ENCODE measurements around the gene ZBTB22. TPM values are rescaled to one million over a fixed set of nuclear protein-coding genes. Genes with fewer than 3 reads are reported as not detected.

ZBTB22 gene
- total and polyA plus RNA-seq, 4 donors: 1.6 to 7.8 (median 4.7) TPM

DNA sequence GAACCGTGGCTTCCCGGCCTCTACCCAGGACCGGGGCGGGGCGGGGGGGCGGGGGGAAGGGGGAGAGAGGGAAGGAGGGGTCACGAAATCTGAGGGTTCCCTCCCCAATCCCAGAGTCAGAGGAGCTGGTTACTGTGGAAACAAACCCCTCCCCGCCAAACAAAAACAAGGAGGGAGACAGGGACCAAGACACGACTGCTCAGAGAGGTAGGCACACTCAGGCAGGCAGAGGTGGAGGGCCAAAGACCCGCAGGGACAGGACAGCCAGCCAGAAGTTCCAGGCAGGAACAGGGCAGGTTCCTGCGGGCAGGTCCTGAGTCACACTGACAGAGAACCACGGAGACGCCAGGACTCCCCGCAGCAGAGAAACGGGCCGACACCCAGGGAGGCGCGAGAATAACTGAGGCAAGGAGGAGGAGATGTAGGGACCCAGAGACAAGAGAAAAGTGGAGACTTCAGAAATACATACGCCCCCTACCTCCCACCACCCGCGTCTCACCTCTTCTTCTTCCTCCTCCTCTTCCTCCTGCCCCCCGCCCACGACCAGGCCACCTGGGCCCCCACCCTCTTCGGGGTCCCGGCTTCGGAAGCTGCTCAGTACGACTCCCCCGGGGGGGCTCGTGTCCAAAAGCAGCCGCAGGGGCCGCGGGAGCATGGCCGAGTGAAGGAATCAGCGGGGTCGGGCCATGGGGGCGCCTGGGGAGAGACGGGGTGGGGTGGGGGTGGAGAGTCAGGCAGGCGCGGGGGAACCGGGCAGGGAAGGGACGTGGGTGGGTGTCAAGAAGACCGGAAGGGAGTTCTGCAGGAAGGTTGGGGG, 19.4 kb downstream of the ZBTB22 start:
- WGBS: 1% methylated on average over 42 of the region's 42 CpGs
- Histone ChIP-seq H3K27ac (ENCODE audit: low read depth in 1 of 2, low read length in 2 of 2) (peak overlapping the region; percentile 95 to 98), H3K9ac (ENCODE audit: low read depth in 1 of 2, low read length in 2 of 2) (peak overlapping the region; percentile 50 to 72), H3K27me3 (ENCODE audit: control insufficient read depth in 4 of 4, insufficient read depth in 4 of 4, low read length in 3 of 4) (no peaks in the 10 kb centered on the region), H3K36me3 (ENCODE audit: control insufficient read depth in 4 of 4, insufficient read depth in 3 of 4, low read depth in 1 of 4, low read length in 3 of 4) (peaks cover under 1 to 19% (median 15%) of the 10 kb centered on the region in 4 donors), H3K9me3 (ENCODE audit: control insufficient read depth in 4 of 4, low read length in 3 of 4) (no peaks in the 10 kb centered on the region), H3K4me1 (ENCODE audit: control insufficient read depth in 4 of 4, insufficient read depth in 4 of 4, low read length in 3 of 4) (peaks cover 8 to 30% (median 25%) of the 10 kb centered on the region in 4 donors), H3K4me3 (ENCODE audit: low read depth in 1 of 3, low read length in 3 of 3) (peak overlapping the region; percentile 64 to 99 (median 73))
- peak; percentile 69 for DNase-seq (ENCODE audit: low spot score)
- TF ChIP-seq YY1 (IDR thresholded peaks at IDR 0.05) (peak; percentile 6), TAF1 (conservative IDR thresholded peaks at IDR 0.05) (no peak)

- peak overlapping the region; percentile 30 to 58 for H3K9ac ChIP-seq (ENCODE audit: low read depth in 1 of 2, low read length in 2 of 2)
- peak overlapping the region; percentile 47 to 77 (median 64) for H3K4me3 ChIP-seq (ENCODE audit: low read depth in 1 of 3, low read length in 3 of 3)
- no peak for TF ChIP-seq NR2F2 (IDR thresholded peaks at IDR 0.05)
- peak; percentile 25 for TF ChIP-seq YY1 (IDR thresholded peaks at IDR 0.05)
- TF ChIP-seq HNF4A (conservative IDR thresholded peaks at IDR 0.05): peak; percentile 42 to 66
- TF ChIP-seq SP1 (IDR thresholded peaks at IDR 0.05): peak; percentile 62
- TF ChIP-seq FOXA2 (IDR thresholded peaks at IDR 0.05): no peak
- TF ChIP-seq GABPA (IDR thresholded peaks at IDR 0.05 in 1 of 2, conservative IDR thresholded peaks at IDR 0.05 in 1 of 2): peak in 1 of 2 donors; percentile 48
- 8% methylated on average over 16 of the region's 16 CpGs for WGBS
- H3K4me1 ChIP-seq (ENCODE audit: control insufficient read depth in 4 of 4, insufficient read depth in 4 of 4, low read length in 3 of 4): peaks cover 8 to 30% (median 25%) of the 10 kb centered on the region in 4 donors
- peak overlapping the region; percentile 95 to 98 for H3K27ac ChIP-seq (ENCODE audit: low read depth in 1 of 2, low read length in 2 of 2)
- no peak for DNase-seq (ENCODE audit: low spot score)
- H3K9me3 ChIP-seq (ENCODE audit: control insufficient read depth in 4 of 4, low read length in 3 of 4): no peaks in the 10 kb centered on the region
- H3K27me3 ChIP-seq (ENCODE audit: control insufficient read depth in 4 of 4, insufficient read depth in 4 of 4, low read length in 3 of 4): no peaks in the 10 kb centered on the region
- H3K36me3 ChIP-seq (ENCODE audit: control insufficient read depth in 4 of 4, insufficient read depth in 3 of 4, low read depth in 1 of 4, low read length in 3 of 4): peaks cover 3 to 23% (median 15%) of the 10 kb centered on the region in 4 donors
These were observed 20.1 kb downstream of the ZBTB22 start for GRCh38 chr6:33297406-33297955.

- Histone ChIP-seq H3K27ac (ENCODE audit: low read depth in 1 of 2, low read length in 2 of 2) (peak overlapping the region; percentile 95 to 98), H3K27me3 (ENCODE audit: control insufficient read depth in 4 of 4, insufficient read depth in 4 of 4, low read length in 3 of 4) (no peaks in the 10 kb centered on the region), H3K9me3 (ENCODE audit: control insufficient read depth in 4 of 4, low read length in 3 of 4) (no peaks in the 10 kb centered on the region), H3K36me3 (ENCODE audit: control insufficient read depth in 4 of 4, insufficient read depth in 3 of 4, low read depth in 1 of 4, low read length in 3 of 4) (peaks cover 7 to 29% (median 16%) of the 10 kb centered on the region in 4 donors), H3K4me3 (ENCODE audit: low read depth in 1 of 3, low read length in 3 of 3) (peak overlapping the region; percentile 47 to 77 (median 64)), H3K9ac (ENCODE audit: low read depth in 1 of 2, low read length in 2 of 2) (peak overlapping the region in 1 of 2 donors; percentile 30), H3K4me1 (ENCODE audit: control insufficient read depth in 4 of 4, insufficient read depth in 4 of 4, low read length in 3 of 4) (peaks cover 8 to 30% (median 25%) of the 10 kb centered on the region in 4 donors)
- no peak for DNase-seq (ENCODE audit: low spot score)
- TF ChIP-seq HNF4A (conservative IDR thresholded peaks at IDR 0.05): no peak
- TF ChIP-seq RXRA (IDR thresholded peaks at IDR 0.05): no peak
- TF ChIP-seq RAD21 (IDR thresholded peaks at IDR 0.05): no peak
- TF ChIP-seq GABPA (IDR thresholded peaks at IDR 0.05 in 1 of 2, conservative IDR thresholded peaks at IDR 0.05 in 1 of 2): no peak
- 45% methylated on average over 12 of the region's 12 CpGs for WGBS
These were observed 20.6 kb downstream of the ZBTB22 start for GRCh38 chr6:33296797-33297405.

- no peaks in the 10 kb centered on the region for H3K27me3 ChIP-seq (ENCODE audit: control insufficient read depth in 4 of 4, insufficient read depth in 4 of 4, low read length in 3 of 4)
- peaks cover 7 to 38% (median 15%) of the 10 kb centered on the region in 4 donors for H3K36me3 ChIP-seq (ENCODE audit: control insufficient read depth in 4 of 4, insufficient read depth in 3 of 4, low read depth in 1 of 4, low read length in 3 of 4)
- peaks cover 8 to 28% (median 23%) of the 10 kb centered on the region in 4 donors for H3K4me1 ChIP-seq (ENCODE audit: control insufficient read depth in 4 of 4, insufficient read depth in 4 of 4, low read length in 3 of 4)
- peak overlapping the region in 1 of 2 donors; percentile 39 for H3K27ac ChIP-seq (ENCODE audit: low read depth in 1 of 2, low read length in 2 of 2)
- 83% methylated on average over 15 of the region's 15 CpGs for WGBS
- DNase-seq (ENCODE audit: low spot score): no peak
- no peaks in the 10 kb centered on the region for H3K9me3 ChIP-seq (ENCODE audit: control insufficient read depth in 4 of 4, low read length in 3 of 4)
- no peak overlapping the region for H3K4me3 ChIP-seq (ENCODE audit: low read depth in 1 of 3, low read length in 3 of 3)
- TF ChIP-seq, protein P1, sequence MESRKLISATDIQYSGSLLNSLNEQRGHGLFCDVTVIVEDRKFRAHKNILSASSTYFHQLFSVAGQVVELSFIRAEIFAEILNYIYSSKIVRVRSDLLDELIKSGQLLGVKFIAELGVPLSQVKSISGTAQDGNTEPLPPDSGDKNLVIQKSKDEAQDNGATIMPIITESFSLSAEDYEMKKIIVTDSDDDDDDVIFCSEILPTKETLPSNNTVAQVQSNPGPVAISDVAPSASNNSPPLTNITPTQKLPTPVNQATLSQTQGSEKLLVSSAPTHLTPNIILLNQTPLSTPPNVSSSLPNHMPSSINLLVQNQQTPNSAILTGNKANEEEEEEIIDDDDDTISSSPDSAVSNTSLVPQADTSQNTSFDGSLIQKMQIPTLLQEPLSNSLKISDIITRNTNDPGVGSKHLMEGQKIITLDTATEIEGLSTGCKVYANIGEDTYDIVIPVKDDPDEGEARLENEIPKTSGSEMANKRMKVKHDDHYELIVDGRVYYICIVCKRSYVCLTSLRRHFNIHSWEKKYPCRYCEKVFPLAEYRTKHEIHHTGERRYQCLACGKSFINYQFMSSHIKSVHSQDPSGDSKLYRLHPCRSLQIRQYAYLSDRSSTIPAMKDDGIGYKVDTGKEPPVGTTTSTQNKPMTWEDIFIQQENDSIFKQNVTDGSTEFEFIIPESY (IDR thresholded peaks at IDR 0.05): no peak
- TF ChIP-seq HNF4G (IDR thresholded peaks at IDR 0.05) (no peak), JUND (IDR thresholded peaks at IDR 0.05) (no peak), TAF1 (conservative IDR thresholded peaks at IDR 0.05) (no peak), RXRA (IDR thresholded peaks at IDR 0.05) (no peak), YY1 (IDR thresholded peaks at IDR 0.05) (no peak), ATF3 (IDR thresholded peaks at IDR 0.05) (no peak), RAD21 (IDR thresholded peaks at IDR 0.05) (no peak), NR2F2 (IDR thresholded peaks at IDR 0.05) (peak; percentile 62), HNF4A (conservative IDR thresholded peaks at IDR 0.05) (peak in 1 of 2 donors; percentile 7), EGR1 (IDR thresholded peaks at IDR 0.05; ENCODE audit: low read depth in 2 of 2) (no peak)
- no peak overlapping the region for H3K9ac ChIP-seq (ENCODE audit: low read depth in 1 of 2, low read length in 2 of 2)
These were observed 21.7 kb downstream of the ZBTB22 start for GRCh38 chr6:33295621-33296369.

All from liver (tissue), 9 donors.